ENCODE results near the gene C9orf72. TPM values are rescaled to one million over a fixed set of nuclear protein-coding genes. Genes with fewer than 3 reads are reported as not detected.
"Not testable (repeated sequence)": the region's sequence is repeated elsewhere in the genome, so short reads cannot be mapped to it uniquely, and the experiment has no call there.

The C9orf72 gene, protein sequence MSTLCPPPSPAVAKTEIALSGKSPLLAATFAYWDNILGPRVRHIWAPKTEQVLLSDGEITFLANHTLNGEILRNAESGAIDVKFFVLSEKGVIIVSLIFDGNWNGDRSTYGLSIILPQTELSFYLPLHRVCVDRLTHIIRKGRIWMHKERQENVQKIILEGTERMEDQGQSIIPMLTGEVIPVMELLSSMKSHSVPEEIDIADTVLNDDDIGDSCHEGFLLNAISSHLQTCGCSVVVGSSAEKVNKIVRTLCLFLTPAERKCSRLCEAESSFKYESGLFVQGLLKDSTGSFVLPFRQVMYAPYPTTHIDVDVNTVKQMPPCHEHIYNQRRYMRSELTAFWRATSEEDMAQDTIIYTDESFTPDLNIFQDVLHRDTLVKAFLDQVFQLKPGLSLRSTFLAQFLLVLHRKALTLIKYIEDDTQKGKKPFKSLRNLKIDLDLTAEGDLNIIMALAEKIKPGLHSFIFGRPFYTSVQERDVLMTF
- 11.5 TPM for polyA plus RNA-seq (ENCODE audit: insufficient read length)

DNA sequence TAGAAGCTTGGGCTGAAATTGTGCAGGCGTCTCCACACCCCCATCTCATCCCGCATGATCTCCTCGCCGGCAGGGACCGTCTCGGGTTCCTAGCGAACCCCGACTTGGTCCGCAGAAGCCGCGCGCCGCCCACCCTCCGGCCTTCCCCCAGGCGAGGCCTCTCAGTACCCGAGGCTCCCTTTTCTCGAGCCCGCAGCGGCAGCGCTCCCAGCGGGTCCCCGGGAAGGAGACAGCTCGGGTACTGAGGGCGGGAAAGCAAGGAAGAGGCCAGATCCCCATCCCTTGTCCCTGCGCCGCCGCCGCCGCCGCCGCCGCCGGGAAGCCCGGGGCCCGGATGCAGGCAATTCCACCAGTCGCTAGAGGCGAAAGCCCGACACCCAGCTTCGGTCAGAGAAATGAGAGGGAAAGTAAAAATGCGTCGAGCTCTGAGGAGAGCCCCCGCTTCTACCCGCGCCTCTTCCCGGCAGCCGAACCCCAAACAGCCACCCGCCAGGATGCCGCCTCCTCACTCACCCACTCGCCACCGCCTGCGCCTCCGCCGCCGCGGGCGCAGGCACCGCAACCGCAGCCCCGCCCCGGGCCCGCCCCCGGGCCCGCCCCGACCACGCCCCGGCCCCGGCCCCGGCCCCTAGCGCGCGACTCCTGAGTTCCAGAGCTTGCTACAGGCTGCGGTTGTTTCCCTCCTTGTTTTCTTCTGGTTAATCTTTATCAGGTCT is at the start of gene C9orf72:
C9orf72 (minus strand) TSS at position 564 of the 716 bp plus-strand sequence. CDS start 6,361 bp downstream, outside the sequence.
- DNase-seq (ENCODE audit: low read depth): no peak

DNA sequence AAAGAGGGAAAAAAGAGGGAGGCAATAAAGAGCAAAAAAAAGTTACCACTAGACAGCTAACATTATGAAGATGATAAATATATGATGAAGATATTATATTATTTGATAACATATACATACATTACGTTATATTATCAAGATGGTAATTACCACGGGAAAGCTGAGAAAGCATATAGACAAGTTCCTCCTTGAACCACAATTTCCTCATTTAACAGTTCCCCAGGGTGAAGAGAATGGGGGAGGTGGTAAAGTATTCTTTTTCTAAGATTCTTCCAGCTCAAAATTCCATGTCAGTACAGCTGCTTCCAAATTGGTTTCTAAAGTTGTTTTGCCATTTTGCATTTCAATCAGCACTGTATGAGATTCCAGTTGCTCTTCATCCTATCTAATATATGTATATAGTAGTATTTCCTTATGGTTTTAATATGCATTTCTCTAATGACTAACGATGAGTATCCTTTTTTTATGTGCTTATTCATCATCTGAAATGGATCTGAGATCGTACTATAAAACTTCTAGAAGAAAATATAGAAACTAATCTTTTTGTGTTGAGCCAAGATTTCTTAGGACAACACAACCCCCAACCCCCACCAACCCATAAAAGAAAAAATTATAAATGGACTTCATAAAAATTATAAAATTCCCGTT is 49.5 kb upstream of the C9orf72 start:
- DNase-seq (ENCODE audit: low read depth): no peak

DNA sequence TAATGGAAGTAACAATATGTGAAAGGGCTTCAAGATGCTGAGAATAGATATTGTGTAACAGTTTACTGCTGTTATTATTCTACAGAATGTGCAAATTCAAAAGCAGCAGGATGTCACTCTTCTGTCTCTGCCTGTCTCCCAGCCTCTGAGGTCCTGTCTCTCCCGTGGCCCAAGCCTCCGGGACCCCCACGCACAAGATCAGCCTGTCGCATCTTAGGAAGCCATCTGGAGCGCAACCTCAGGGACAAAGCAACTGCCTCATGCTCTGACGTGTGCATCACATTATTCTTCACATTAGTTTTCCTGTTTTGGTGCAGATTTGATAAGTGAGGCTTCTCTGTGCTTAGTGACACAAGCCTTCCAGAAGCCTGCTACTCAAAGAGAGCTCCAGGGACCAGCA is 46.5 kb upstream of the C9orf72 start:
- no peak for DNase-seq (ENCODE audit: low read depth)

DNA sequence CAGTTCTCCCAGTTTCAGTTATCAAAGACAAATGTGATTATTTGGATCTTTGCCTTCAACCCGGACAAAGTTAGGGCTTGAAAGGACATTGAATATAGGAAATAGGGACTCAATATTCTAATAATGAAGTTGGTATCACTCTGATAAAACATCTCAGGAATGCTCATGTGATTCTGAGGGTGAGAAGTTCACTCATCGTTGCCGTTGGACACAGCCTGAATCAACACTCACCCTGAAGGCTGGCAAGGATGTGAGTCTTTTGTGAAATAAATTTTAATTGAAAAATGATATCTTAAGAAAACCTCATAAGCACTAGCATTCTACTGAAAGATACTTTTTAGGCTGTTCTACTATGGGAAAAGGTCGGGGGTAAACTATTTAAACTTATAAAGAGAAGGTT is 44.8 kb upstream of the C9orf72 start:
- DNase-seq (ENCODE audit: low read depth): no peak

DNA sequence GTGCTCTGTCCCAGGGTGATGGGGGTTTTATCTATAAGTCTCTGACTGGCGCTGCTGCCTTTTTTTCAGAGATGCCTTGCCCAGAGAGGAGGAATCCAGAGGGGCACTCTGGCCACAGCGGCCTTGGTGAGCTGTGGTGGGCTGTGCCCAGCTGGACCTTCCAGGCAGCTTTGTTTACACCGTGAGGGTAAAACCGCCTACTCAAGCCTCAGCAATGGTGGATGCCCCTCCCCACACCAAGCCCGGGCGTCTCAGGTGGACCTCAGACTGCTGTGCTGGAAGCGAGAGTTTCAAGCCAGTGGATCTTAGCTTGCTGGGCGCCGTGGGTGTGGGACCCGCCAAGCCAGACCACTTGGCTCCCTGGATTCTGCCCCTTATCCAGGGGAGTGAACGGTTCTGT is 41.3 kb upstream of the C9orf72 start:
- DNase-seq (ENCODE audit: low read depth): no peak

DNA sequence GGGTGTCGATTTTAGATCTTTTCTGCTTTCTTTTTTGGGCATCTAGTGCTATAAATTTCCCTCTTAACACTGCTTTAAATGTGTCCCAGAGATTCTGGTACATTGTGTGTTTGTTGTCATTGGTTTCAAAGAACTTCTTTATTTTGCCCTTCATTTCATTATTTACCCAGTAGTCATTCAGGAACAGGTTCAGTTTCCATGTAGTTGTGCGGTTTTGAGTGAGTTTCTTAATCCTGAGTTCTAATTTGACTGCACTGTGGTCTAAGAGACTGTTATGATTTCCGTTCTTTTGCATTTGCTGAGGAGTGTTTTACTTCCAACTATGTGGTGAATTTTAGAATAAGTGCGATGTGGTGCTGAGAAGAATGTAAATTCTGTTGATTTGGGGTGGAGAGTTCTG is 38.8 kb upstream of the C9orf72 start:
- DNase-seq (ENCODE audit: low read depth): not testable (repeated sequence)

DNA sequence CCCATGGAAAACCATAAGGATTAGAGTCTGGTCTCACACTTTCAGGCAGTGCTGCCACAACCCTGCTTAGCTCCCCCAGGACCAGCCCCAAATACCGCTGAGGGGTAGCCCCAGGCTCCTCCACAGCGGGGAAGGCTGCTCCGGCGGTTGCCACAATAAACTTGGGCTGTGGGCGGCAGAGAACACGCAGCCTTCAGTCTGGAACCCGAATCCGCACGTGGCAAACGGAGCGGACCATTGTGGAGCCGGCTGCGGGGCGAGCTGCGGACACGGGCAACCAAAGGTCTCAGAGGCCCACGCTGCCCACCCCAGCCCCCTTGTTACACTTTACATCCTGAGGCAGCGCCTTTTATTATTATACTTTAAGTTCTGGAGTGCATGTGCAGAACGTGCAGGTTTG is 37.3 kb upstream of the C9orf72 start:
- no peak for DNase-seq (ENCODE audit: low read depth)

DNA sequence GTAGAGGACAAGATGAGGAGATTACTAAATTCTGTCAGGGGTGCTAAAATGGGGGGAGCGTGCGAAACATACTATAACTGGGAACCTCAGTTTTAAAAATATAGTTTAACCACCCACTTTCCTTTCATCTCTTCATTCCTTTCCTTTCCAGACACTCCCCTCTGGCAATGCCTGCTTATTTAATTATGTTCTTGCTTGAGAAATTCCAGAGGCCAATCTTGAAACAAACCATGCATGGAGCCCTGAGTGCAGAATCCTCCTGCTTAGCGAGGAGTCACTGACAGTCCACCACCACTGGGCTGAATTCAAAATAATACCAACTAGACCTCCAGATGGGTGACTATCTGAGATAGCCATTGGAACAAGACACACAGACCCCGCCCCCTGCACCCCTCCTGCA is 29.7 kb upstream of the C9orf72 start:
- DNase-seq (ENCODE audit: low read depth): no peak

DNA sequence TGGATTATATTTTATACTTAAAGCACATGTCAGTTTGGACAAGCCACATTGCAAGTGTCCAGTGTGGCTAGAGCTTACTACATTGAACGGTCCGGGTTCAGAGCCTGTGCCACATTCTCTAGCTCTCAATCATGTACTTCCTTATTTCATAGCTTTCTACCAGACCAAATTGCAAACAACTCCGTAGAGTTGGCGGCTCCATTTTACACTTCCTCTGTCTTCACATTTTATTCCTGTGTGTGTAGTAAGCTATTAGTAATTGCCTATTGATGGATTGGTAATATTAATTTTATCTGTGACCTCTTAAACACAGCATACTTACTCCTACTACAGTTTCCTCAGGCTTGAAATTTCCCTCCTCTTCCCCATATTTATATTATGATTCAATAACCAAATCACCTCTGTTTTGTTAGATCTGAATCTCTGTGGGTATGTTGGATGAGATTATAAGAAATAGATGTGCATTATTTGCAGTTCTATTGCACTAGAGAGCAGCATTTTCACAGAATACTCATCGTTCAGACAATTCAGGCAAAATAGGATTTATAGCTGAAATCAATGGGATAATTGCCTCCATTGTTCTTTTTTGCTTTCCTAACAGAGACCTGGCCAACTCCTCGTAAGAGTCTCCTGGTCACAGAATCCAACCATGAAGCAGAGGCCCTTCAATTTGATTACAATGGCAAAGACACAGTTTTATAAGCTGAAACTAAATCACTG is 29.0 kb upstream of the C9orf72 start:
- DNase-seq (ENCODE audit: low read depth): no peak

DNA sequence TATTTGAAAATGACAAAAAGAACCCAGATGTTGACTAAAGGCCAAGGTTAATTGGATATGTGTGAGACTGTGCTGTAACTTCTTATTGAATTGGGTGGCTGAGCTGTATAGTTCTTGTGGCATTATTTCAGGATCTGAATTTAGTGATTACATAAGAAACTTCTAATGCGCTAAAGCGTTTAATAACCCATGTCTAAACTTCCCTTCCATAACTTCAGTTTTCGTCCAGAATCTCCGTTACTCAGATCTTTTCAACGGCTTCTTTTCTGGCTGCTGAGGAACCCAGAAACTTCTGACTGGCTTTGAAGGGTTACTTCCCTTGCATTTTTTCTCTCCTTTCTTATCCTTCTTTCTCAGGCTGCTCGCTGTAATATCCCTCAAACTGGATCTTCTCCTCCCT is 28.1 kb upstream of the C9orf72 start:
- no peak for DNase-seq (ENCODE audit: low read depth)

DNA sequence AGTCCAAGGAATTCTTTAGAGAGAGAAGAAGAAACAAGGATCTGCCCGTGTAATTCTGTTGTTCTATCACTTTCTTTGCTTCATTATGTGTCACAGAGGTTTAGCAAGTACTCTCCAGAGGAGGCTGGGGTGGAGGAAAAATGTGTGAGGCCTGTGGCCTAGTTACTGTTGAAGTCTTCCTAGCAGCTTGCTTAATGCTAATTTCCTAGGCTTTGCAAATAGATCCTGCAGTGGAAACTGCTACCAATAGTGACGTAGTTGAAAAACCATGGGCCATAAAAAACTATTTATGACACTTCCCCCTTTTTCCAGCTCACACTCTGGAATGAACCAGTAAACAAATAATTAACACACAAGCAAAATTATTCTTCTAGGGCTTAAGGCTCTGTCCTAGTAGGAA is 27.0 kb upstream of the C9orf72 start:
- DNase-seq (ENCODE audit: low read depth): no peak

DNA sequence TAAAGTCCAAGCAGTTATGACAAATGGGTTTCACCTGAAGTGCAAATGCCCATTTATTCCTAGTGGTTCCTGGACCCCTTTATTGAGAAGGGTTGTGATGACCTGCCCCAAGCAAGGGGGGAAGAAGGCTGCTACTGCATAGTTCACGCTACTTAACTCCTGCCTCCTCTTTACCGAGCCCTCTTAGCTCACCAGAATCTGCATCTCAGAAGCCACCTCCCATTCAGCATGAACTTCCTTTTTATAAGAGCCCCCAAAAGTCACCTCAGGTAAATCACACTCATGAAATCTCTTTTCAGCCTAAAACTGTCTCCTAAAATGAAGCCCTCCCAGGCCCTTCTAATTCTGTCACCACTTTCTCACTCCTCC is 26.6 kb upstream of the C9orf72 start:
- DNase-seq (ENCODE audit: low read depth): no peak

DNA sequence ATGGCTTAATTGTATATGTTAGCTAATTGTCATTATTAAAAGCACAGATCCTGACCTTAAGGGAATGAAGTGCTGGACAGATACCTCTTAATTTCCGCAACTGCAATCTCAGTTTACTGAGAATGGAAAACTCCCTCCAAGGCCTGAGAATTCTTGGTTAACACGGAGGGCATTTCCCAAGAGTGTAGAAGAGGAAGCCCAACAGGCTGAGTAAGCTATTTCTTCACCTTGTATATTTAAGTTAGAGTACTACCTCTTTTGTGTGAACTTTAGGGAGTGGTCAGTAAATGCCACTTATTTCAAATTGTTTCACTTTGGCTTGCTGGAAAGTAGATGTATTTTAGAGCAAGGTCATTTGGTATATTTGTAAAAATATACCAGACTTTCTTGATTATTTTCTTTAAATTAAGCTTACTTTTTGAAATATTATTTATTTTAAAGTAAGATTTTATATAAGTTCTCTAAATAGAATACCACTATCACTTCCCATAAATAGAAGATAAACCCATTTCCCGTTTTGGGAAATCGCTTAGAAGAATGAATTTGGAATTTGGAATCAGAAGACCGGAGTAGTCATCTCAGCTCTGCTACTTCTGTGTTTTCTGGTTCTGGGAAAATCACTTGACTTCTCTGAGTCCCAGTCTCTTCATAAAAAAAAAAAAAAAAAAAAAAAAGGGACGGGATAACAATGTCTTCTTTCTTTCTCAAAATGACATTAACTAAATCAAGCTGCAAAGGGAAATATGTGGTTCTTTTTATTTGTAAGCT is 26.0 kb upstream of the C9orf72 start:
- DNase-seq (ENCODE audit: low read depth): no peak

DNA sequence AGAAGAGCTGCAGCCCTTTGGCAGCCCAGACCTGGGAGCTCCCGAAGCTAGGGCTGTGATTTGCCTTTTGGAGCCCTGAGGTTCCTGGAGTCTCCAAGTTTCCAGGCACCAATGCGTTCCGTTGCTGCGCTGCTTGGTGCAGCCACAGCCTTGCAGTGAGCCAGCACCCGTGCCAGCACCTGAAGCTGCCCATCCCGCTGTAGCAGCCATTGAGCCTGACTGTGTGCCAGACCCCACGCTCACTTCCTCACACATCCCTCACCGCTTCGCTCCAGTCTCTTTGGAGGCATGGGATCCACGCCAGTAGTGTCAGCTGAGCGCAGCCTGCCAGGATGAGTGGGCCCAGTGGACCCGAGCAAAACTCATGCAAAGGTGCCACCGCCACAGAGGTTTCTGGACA is 22.5 kb upstream of the C9orf72 start:
- no peak for DNase-seq (ENCODE audit: low read depth)

DNA sequence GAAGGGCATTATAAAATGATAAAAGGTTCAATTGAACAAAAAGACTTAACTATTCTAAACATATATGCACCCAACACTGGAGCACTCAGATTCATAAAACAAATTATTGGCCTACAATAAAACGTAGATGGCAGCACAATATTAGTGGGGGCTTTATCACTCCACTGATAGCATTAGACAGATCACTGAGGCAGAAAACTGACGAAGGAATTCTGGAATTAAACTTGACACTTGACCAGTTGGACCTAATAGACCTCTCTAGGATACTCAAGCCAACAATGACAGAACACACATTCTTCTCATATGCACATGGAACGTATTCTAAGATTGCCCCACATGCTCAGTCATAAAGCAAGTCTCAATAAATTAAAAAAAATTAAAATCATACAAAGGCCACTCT is 18.4 kb upstream of the C9orf72 start:
- no peak for DNase-seq (ENCODE audit: low read depth)

DNA sequence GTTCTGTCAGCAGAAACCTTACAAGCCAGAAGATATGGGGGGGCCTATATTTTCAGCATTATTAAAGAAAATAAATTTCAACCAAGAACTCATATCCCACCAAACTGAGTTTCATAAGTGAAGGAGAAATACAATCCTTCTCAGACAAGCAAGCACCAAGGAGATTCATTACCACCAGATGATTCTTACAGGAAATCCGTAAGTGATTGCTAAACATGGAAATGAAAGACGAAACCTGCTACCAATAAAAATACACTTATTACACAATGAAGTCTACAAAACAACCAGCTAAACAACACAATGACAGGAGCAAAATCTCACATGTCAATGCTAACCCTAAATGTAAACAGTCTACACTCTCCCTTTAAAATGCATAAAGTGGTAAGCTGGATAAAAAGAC is 17.8 kb upstream of the C9orf72 start:
- no peak for DNase-seq (ENCODE audit: low read depth)

DNA sequence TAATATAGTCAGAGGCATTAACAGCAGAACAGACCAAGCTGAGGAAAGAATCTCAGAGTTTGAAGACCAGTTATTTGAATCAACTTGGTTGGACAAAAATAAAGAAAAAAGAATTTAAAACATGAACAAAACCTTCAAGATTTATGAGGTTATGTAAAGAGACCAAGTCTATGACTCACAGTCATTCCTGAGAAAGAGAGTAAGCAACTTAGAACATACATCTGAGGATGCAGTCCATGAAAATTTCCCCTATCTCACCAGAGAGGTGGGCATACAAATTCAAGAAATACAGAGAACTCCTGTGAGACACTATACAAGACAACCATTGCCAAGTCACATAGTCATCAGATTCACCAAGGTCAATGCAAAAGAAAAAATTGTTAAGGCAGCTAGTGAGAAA is 17.4 kb upstream of the C9orf72 start:
- DNase-seq (ENCODE audit: low read depth): no peak

DNA sequence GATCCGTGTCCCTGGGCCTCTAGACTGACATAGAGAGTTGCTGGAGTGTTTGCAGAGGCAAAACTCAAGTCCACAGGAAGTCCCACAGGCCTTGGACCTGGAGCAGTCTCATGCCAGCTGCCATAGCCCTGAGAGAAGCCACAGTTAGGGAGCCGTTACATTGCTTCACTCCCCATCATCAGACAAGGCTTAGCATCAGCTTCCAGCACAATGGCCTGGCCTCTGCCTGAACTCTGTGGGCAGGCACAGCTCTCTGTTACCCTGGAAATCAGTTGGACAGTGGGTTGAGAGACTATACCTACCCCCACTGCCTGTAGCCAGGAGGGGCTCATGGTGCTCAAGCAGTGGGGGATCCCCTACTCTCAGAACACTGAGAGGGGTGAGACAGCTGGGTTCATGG is 16.2 kb upstream of the C9orf72 start:
- DNase-seq (ENCODE audit: low read depth): no peak

DNA sequence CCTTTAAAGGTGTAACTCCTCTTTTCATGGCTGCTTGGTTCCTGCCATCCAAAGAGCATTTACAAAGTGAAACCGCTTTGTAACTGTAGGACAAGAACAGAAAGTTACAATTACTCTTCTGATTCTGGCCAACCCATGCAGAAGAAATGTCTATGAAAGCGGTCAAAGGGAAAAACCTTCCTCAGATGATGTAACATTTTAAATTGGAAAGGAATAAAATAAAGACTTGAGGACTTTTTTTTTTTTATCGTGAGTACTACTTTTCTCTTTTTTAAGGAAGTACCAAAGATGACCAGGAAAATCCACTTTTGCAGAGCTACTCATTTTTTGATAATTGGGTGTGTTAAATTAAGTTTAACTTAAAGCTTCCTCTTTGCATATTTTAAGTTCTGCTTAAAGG is 13.0 kb upstream of the C9orf72 start:
- no peak for DNase-seq (ENCODE audit: low read depth)

DNA sequence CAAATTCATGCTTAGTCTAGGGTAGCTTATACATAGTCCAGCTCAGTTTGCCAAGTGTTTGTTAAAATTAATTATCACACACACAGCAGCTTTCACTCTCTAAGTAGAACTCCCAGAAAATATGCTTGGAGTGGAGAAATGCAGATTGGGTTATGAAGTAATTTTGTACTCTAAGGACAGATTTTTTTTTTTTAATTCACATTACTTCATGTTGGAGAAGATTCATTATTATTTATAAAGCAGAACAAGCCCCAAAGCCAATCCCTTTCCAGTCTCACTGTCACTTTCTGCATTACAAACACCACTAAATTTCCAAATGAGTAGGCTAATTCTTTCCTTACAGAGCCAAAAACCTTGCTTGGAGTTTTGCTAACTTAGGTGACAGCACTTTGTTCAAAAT is 11.7 kb upstream of the C9orf72 start:
- DNase-seq (ENCODE audit: low read depth): no peak

DNA sequence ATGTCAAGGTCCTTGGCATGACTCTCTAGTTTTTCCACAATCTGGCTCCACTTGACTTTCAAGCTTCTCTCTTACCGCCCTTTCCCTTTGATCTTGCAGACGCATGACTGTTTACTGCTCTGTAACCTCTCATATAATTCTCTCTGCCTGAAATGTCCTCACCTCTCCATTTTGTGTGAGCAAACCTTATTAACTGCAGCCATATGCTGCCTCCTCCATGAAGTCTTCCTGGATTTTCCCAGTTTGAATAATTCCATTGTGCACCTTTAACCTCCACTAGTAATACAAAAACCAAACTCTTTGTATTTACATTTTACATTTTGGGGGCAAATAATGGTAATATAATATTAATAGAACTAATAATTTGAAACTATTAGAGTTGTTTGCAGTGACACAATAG is 9.5 kb upstream of the C9orf72 start:
- no peak for DNase-seq (ENCODE audit: low read depth)
